OCI-LY7 (cell line): ENCODE data around the gene CENPA.

Experiments
- CTCF ChIP-seq: fragments of 200-600 bp; sonication (generic); conservative IDR thresholded peaks from 2 replicates; pipeline ENCODE4 v1.5.1; 2014; ENCODE audit warnings: mild to moderate bottlenecking, antibody characterized with exemption, low read length, moderate library complexity, mixed read lengths
- EZH2phosphoT487 ChIP-seq: fragments of 200-600 bp; sonication (generic); IDR thresholded peaks from 2 replicates; pipeline ENCODE4 v1.6.1; 2018; ENCODE audit warnings: low read depth, borderline replicate concordance, mild to moderate bottlenecking, mixed run types, antibody characterized with exemption, low read length, moderate library complexity, mixed read lengths

GRCh38 chr2:26743852-26744251, 42.0 kb upstream of the CENPA start:
- TF ChIP-seq CTCF (no peak), EZH2phosphoT487 (no peak)
